Head of caudate nucleus (tissue), 42 donors: Measurements from ENCODE around the gene PTPRG.

Source experiments
- DNase-seq, 42 donors: peaks; one replicate each; pipeline versions ENCODE4 v3.0.0 to v3.0.0-alpha.2; 2020 to 2021; ENCODE audit warnings: mixed read lengths in 7 of 42
- intact Hi-C: fragments of 100-400 bp; cut with DNase I; formaldehyde crosslinking; loops from one replicate; pipeline ENCODE4 v1.15.0; 2022

PTPRG gene

GRCh38 chr3:61579685-61580084, 18.3 kb downstream of the PTPRG start:
- no peak for DNase-seq
- intact Hi-C loops: no loop called here

GRCh38 chr3:61580982-61581643, 19.7 kb downstream of the PTPRG start:
- DNase-seq: no peak
- intact Hi-C loops: no loop called here

GRCh38 chr3:61582287-61582686, 20.9 kb downstream of the PTPRG start:
- intact Hi-C loops: no loop called here
- no peak for DNase-seq

GRCh38 chr3:61582846-61583245, 21.5 kb downstream of the PTPRG start:
- intact Hi-C loops: no loop called here
- no peak for DNase-seq

DNA sequence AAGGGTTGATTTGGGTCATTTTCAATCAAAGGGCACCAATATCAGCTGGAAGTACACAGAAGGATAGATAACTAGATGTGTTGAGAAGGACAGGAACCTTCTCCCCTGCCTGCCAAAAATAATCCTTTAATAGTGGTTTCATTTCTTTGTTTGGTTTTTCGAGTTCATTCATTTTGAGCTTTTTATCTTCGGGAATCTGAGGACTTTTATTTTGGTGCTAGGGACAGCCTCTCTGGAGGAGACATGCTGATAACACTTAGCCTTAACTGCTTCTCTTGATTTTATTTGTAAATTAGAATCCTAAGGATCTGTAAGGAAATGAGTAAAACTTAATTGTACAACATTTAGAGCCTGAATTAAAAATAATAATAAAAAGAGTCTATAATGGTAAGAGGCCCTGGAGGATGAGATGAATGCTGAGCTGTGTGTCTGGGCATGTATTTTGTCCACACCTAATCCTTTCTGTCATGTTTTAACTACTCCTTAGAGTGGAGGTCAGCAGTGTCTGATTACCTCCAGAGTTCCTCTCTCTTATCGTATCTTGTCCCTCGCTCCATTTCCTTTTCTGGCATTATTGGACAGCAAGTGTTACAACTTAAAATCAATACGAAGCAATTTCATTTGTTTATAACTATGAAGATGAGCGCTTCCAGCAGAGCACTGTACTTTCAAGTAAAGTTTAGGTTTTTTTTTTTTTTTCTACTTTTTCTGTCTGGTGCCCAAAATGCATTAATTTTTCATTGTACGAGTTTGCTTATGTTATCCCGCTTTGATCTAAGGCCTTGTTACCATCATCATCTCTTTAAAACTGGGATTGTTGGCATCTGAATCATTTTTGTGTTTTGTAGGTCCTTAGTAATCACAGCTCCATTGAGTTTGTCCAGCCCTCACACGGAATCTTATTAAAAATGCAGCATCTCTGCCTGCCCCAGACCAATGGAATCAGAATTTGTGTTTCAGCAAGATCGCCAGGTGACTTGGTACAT, 22.8 kb downstream of the PTPRG start:
- intact Hi-C loops: no loop called here

GRCh38 chr3:61589856-61590255, 28.5 kb downstream of the PTPRG start:
- intact Hi-C loops: no loop called here
- no peak for DNase-seq

More for the DNA sequence above, 22.8 kb downstream of the PTPRG start:
- no peak for DNase-seq

DNA sequence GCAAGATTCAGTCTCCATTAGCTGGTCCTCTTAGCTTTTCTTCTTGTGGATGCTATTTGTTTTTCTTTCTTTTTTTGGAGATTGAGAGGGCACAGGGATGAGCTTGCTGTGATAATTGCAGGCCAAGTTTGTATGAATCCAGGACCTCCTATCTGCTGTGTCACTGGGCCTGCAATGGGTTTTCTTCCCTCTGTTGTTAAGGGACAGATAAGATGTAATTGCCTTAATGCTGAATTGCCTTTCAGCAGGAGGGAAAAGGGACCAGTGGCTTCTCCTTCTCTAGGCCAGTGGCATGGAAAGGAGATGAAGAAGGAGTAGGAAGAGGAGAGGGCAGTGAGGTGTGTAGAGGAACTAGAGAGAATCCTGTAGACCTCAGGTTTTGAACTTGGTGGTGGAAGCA, 29.9 kb downstream of the PTPRG start:
- no peak for DNase-seq
- intact Hi-C loops: no loop called here

- DNase-seq: no peak
- intact Hi-C loops: no loop called here
Measured at GRCh38 chr3:61593446-61594029, 32.2 kb downstream of the PTPRG start.

DNA sequence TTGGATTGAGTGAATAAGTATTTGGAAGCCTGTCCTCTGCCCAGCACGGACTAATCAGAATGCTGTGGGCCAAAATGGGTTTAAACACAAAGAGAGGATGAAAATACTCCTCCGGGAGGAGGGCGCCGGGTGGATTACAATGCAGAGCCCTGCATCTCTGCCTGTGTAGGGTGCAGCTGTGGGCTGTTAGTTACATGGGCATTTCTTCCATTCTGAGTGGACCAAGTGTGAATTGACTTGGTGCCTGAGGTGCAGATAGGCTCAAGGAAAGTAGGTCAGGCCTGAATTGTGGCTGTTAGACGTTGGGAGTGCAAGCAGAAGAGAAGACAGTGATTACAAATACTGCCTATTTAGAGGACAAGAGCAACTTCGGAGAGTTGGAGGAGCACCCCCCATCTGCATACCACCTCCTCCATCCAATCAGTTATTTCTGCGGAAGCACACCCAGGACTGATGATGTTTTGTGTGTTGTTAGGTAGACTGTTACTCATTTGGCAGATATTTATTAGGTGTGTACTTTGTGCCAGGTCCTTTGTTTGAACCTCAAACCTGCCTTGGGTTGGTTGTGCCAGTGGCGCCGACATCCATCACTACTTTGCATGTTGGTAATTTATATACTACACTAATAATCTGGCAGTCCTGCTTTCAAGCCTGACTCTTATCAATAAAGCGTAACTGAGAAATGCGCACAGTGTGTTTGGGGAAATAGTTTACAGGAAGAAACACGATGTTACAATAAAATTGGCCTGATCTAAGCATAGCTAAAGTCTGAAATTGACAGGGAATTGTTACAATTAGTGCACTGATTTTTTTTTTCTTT, 33.0 kb downstream of the PTPRG start:
- DNase-seq: peak in 1 of 42 donors; percentile 4
- intact Hi-C loops: no loop called here

GRCh38 chr3:61594964-61595285, 33.6 kb downstream of the PTPRG start:
- intact Hi-C loops: no loop called here
- no peak for DNase-seq

GRCh38 chr3:61595288-61595687, 33.9 kb downstream of the PTPRG start:
- no peak for DNase-seq
- intact Hi-C loops: no loop called here

GRCh38 chr3:61595826-61596225, 34.5 kb downstream of the PTPRG start:
- no peak for DNase-seq
- intact Hi-C loops: no loop called here

DNA sequence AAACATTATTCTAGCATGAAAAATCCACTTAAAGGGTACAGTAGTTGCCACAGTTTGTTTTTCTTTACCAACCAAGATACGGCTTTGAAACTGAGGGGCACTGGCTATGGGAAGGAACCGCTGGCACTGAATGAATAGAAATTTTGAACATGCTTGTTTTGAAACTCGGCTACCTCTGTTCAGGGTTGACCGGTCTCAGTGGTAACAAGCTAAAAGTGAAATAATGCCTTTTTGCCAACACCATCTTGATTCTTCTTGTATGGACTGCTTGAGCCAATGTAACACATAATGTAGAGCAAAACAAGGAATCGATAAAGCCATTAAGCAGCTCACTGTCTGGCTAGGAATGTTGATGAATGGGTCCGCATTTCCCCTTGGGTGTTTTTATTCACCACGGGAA, 36.5 kb downstream of the PTPRG start:
- intact Hi-C loops: no loop called here
- no peak for DNase-seq

DNA sequence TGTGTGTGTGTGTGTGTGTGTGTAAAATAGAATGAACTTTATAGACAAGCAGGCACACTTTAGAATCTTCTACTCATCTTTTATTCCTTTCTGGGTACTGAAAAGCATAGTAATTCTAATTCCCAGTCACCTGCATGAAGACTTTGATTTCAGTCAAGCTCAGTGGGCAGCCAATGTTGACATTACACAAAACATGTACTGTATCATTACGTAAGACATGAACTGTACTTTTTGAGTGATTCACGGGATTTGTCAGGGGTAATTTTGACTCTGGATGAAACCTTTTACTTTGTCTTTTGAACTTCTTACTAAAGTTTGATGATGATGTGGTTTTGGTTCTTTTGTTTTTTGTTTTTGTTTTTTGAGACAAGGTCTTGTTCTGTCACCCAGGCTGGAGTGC, 38.8 kb downstream of the PTPRG start:
- intact Hi-C loops: no loop called here
- no peak for DNase-seq

DNA sequence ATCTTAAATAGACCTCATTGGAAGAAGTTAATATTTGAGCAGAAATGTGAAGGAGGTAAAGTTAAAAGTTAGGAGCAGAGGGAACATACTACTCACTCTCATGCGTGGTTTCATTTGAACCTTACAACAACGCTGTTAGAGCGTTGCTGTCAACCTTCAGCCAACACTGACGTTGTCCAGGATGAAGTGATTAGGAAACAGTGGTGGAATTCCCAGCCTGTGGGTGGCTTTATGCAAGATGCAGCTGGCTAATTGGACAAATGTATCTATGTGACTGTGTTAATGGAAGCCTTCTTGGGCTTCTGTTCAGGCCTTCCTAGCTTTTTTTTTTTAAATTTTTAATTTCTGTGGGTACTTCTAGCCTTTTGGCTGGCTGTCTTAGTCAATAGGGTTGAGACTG, 40.5 kb downstream of the PTPRG start:
- no peak for DNase-seq
- intact Hi-C loops: no loop called here

DNA sequence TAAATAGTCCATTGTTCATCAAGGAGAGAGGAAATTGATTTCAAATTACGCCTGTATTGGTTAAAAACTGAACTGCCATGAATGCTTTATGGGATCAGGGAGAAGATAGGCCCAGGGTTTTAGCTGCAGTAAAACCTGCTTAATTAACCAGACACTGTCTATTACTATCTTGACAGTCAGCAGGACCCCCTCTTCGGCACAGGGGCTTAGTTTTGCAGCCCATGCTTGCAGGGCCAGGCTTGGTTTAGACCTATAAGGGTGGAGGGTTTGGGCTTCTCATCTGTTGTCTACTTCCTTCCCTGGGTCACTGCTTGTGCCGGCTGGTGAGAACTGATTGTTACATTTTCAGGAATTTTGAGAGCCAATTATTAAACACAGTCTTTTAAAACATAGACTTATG, 41.1 kb downstream of the PTPRG start:
- intact Hi-C loops: no loop called here
- no peak for DNase-seq

- intact Hi-C loops: no loop called here
- DNase-seq: no peak
Measured at GRCh38 chr3:61605589-61606175, 44.3 kb downstream of the PTPRG start.

DNA sequence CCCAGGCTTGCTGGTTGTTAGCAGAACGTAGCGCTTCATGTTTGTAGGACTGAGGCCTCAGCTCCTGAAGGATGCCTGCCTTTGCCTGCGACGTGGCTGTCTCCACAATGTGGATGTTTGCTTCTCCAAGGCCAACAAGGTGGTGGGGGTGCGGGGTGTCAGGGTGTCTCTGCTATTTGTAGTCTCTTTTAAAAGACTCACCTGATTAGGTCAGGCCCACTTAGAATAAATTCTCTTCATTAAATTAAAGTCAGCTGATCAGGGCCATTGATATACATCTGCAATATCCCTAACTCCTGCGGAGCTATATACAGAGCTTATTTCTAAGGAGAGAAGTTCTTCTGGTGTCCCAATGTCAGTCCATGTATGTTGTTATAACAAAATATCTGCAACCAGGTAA, 44.8 kb downstream of the PTPRG start:
- intact Hi-C loops: no loop called here
- no peak for DNase-seq

GRCh38 chr3:61608072-61608471, 46.7 kb downstream of the PTPRG start:
- intact Hi-C loops: no loop called here
- no peak for DNase-seq
